NCI-H446 treated with DMSO at 0.1 percent for 48 hours (cell line): ENCODE measurements around the gene HNRNPAB.
"Not testable (repeated sequence)": the region's sequence is repeated elsewhere in the genome, so short reads cannot be mapped to it uniquely, and the experiment has no call there.

ENCODE experiments used
- DNase-seq: peaks from one replicate; lab custom pipeline; 2025; lab: John Stamatoyannopoulos, UW

The HNRNPAB gene

DNA sequence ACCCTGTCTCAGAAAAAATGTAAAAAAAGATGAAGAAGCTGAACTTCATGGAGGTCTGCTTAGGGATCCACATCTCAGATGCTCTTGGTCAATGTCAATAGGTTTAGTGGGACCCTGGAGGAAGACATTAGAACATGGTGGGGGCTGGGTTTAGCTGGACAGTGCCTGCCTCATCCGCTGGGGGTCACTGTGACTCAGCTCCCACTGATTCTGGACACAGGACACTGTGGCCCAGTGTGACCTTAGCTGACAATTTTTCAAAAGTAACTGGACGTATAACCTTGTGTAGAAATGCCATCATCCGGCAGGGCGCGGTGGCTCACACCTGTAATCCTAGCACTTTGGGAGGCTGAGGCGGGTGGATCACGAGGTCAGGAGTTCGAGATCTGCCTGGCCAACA, 7.3 kb upstream of the HNRNPAB start:
- DNase-seq, result no peak

DNA sequence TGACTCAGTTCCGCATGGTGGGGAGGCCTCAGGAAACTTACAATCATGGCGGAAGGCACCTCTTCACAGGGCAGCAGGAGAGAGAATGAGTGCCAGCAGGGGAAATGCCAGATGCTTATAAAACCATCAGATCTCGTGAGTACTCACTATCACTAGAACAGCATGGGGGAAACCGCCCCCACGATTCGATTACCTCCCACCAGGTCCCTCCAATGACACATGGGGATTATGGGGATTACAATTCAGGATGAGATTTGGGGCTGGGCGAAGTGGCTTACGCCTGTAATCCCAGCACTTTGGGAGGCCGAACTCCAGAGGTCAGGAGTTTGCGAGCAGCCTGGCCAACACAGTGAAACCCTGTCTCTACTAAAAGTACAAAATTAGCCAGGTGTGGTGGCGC, 6.2 kb upstream of the HNRNPAB start:
- DNase-seq, result not testable (repeated sequence)

GRCh38 chr5:178198706-178199105, 5.6 kb upstream of the HNRNPAB start:
- no peak for DNase-seq

DNA sequence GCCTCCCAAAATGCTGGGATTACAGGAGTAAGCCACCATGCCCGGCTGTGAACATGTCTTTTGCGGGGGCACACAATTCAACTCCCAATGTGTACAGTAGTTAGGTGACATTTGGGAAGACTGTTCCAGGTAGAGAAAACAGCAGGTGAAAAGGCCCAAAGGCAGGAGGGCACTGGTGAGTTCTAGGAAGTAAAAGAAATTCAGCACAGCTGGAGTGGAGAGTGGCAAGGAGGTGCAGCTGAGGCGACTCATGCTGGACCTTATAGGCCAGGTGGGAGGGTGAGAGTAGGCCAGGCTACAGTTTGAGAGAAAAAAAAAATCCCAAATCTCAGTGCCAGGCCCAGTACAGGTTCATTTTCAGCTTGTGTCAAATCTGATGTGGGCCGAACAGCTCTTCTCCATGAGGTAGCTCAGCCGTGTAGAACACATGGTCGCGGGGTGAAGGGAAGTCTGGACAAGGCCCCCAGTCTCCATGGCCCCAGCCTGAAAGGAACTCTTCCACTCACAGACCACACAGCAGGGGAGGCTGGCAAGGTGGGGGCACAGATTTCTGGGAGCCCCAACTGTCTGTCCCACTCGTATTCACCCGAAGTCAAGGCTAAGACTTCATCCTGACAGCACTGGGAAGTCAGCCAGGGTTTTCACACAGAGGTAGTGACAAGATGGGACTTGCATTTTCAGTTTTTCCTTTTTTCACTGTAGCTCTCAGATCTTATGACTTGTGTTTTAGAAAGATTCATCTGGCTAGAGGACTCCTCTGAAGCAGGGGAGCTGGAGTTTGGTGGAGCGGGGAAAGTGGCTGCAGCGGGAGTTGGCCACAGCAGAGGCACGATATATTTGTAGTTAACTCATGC, 4.5 kb upstream of the HNRNPAB start:
- DNase-seq, result no peak

GRCh38 chr5:178201221-178201926, 3.0 kb upstream of the HNRNPAB start:
- DNase-seq, result no peak

DNA sequence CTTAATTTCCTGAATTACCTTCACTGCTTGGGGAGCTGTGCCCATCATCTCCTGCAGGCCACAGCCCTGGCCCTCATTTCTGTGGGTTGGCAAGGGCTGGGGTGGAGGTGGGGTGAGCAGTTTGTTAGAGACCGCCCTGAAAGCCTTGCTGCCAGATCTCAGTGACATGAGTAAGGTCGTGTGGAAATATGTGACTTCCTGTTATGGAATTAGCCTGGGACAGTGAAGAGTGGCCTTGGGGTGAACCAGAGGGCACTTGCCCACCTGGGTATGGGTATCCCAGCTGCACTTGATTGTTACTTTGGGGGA, 2.5 kb upstream of the HNRNPAB start:
- no peak for DNase-seq

GRCh38 chr5:178202541-178202940, 1.8 kb upstream of the HNRNPAB start:
- no peak for DNase-seq

- no peak for DNase-seq
These were observed 607 bp upstream of the HNRNPAB start for GRCh38 chr5:178203670-178204181.

GRCh38 chr5:178204935-178205748, 809 bp downstream of the HNRNPAB start:
- peak; percentile 18 for DNase-seq

GRCh38 chr5:178205749-178206047, 1.4 kb downstream of the HNRNPAB start:
- DNase-seq, result no peak

- no peak for DNase-seq
These were observed 2.1 kb downstream of the HNRNPAB start for GRCh38 chr5:178206166-178207101.

DNA sequence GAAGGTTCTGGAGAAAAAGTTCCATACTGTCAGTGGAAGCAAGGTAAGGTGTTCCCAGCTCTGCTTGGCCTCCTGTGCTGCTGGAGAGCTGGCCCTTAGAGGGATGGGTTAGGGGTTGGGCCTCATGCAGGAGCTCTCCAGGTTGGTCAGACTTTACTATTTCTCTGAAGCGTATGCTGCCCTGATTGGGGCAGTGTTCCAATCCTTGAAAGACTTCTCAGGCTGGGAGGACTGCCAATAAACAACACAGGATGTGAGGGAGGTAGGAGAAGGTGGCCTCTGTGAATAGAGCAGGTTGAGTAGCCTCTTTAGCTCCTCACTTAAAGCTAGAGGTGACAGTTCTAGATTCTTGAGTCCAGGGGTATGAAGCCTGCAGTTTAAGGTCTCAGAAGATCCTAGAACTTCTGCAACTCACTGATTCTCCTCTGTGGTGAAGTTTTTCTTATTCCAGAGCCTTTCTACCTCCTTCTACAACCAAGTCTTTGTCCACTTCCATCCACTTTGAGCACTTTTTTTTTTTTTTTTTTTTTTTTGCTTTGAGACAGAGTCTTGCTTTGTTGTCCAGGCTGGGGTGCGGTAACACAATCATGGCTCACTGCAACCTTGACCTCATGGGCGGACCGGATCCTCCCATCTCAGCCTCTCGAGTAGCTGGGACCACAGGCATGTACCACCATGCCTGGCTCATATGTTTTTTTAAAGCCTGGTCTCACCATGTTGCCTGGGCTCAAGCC, 3.0 kb downstream of the HNRNPAB start:
- no peak for DNase-seq

- DNase-seq, result no peak
These were observed 3.6 kb downstream of the HNRNPAB start for GRCh38 chr5:178207917-178208280.

DNA sequence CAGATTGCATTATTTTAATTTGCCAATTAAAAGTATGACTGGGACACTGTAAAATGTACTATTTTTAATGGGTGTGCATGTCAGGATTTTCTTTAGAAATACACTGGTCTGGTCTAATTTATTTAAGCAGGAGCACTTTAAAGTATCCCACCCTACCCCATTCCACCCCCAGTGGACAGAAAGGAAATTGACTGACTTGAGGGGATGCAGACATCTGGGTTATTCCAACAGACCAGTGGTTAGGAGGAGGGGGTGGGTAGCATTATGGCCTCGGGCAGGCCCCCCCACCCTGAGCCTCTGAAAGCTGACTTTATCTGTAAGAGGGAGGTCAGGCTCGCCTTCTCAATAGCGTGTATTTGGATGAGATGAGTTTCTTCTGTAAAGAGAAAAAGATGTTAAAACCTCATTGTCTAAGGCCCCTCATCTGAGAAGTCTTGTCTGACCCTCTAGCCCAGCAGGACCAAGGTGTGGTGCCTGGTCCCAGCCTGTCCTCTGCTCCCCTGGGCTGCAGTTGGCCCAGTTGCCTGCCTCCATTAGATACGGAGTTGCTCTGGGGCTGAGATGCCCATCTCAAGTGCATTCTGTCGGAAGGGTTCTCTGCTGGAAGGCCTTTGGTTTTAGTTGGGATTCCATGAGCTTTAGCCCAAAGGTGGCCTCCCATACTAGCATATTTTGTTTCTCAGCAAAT, 4.4 kb downstream of the HNRNPAB start:
- no peak for DNase-seq

DNA sequence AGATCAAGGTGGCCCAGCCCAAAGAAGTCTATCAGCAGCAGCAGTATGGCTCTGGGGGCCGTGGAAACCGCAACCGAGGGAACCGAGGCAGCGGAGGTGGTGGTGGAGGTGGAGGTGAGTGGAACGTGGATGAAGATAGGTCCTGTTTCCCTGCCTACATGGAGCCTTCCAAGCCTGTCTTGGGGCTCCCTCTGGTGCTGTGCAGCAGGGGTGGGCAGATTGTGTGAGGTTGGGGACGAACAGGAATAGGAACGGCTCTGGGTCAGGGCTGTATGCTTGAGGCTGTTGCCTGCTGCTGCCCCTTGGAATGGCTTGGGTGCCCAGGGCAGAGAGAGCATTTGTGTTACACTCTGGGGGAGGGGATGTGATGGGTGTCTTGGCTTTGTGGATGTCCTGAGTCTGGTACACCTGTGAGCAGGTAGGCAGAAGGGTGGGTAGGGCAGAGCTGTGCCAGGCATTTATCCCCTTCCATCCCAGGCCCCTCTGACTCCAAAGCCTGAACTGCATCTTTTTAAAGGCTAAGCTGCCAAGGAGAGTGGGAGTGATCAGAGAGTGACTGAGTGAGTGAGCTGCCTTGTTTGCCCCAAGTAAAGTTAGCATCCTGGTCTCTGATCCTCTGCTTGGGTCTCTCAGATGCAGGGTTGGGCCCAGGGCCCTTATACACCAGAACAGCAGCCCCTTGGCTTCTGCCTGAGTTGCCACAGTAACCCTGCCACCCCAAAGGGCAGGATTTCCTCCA, 5.2 kb downstream of the HNRNPAB start:
- no peak for DNase-seq

DNA sequence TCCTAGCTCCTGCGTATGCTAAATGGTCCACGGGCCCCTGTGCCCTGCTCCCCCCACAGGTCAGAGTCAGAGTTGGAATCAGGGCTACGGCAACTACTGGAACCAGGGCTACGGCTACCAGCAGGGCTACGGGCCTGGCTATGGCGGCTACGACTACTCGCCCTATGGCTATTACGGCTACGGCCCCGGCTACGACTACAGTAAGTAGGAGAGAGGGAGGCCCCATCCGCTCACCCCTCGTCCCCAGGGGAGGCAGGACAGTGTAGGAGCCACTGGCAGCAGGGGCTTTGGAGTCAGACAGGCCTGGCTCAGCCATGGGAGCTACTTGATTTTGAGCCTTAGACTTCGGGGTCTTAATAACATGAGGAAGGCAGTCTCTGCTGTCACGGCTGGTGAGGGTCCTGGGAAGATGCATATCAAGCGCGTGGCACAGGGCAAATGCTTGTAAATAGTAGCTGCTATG, 5.8 kb downstream of the HNRNPAB start:
- no peak for DNase-seq

DNA sequence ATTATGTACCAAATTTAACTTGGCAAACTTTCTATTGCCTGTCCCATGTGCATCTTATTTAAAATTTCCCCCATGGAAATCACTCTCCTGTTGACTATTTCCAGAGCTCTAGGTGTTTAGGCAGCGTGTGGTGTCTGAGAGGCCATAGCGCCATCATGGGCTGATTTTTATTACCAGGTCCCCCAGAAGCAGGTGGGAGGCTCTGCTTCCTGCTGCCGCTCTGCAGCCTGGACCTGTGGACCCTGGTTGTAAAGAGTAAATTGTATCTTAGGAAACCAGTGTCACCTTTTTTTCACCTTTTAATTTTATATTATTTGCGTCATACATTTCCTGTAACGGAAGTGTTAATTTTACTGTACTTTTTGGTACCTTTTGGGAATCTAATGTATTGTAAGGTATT, 6.4 kb downstream of the HNRNPAB start:
- no peak for DNase-seq

GRCh38 chr5:178211095-178212048, 7.0 kb downstream of the HNRNPAB start:
- no peak for DNase-seq
